MG63 (cell line): ENCODE measurements around the gene SYNDIG1. TPM values are rescaled to one million over a fixed set of nuclear protein-coding genes. Genes with fewer than 3 reads are reported as not detected.

ENCODE experiments used
- DNase-seq: peaks from one replicate; pipeline ENCODE4 v3.0.0-alpha.2; 2020
- H3K27me3 ChIP-seq: fragments of 250-450 bp; sonication (Bioruptor Pico); 2 replicates; pipeline ENCODE4 v1.5.1; 2020; ENCODE audit warnings: mild to moderate bottlenecking, moderate library complexity
- H3K36me3 ChIP-seq: fragments of 250-450 bp; sonication (Bioruptor Pico); 2 replicates; pipeline ENCODE4 v1.5.1; 2020; ENCODE audit warnings: mild to moderate bottlenecking, moderate library complexity
- H3K4me3 ChIP-seq: fragments of 250-450 bp; sonication (Bioruptor Pico); 2 replicates; pipeline ENCODE4 v1.5.1; 2020; ENCODE audit warnings: mild to moderate bottlenecking, moderate library complexity
- H3K9me3 ChIP-seq: fragments of 250-450 bp; sonication (Bioruptor Pico); 2 replicates; pipeline ENCODE4 v1.5.1; 2020; ENCODE audit warnings: mild to moderate bottlenecking, moderate library complexity
- total RNA-seq: library from RNA; depleted of rRNA; stranded (reverse); fragments of >200 nt; shearing (Covaris generic); gene quantifications from 2 replicates; pipeline ENCODE4 v1.2.3, GENCODE V29; 2014; ENCODE audit warnings: low replicate concordance

The SYNDIG1 gene
- total RNA-seq, 1 experiment from 2014 or later, result 0.33 TPM

DNA sequence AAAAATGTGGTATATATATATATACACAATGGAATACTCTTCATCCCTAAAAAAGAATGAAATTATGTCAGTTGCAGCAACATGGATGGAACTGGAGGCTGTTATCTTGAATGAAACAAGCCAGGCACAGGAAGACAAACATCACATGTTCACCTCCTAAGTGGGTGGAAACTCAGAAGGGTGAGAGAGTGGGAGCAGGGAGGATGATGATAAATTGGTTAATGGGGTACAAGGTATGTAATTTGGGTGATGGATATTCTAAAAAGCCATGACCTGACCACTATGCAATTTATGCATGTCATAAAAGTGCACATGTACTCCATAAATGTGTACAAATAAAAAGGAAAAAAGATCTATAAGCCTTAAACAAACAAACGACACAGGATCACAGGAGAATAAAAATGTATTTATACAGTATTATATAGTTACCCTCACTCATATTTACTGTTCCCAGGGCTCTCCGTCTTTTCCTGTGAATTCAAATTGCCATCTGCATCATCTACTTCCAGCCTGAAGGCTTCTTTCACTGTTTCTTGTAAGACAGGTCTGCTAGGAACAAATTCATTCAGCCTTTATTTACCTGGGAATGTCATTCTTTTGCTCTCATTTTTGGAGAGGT is 89.8 kb downstream of the SYNDIG1 start:
- Histone ChIP-seq H3K4me3 (no peak overlapping the region), H3K36me3 (no peaks in the 10 kb centered on the region), H3K9me3 (no peaks in the 10 kb centered on the region), H3K27me3 (0 out of 2 replicates have a peak, but pooled peaks cover 2% of the 10 kb centered on the region)
- no peak for DNase-seq

DNA sequence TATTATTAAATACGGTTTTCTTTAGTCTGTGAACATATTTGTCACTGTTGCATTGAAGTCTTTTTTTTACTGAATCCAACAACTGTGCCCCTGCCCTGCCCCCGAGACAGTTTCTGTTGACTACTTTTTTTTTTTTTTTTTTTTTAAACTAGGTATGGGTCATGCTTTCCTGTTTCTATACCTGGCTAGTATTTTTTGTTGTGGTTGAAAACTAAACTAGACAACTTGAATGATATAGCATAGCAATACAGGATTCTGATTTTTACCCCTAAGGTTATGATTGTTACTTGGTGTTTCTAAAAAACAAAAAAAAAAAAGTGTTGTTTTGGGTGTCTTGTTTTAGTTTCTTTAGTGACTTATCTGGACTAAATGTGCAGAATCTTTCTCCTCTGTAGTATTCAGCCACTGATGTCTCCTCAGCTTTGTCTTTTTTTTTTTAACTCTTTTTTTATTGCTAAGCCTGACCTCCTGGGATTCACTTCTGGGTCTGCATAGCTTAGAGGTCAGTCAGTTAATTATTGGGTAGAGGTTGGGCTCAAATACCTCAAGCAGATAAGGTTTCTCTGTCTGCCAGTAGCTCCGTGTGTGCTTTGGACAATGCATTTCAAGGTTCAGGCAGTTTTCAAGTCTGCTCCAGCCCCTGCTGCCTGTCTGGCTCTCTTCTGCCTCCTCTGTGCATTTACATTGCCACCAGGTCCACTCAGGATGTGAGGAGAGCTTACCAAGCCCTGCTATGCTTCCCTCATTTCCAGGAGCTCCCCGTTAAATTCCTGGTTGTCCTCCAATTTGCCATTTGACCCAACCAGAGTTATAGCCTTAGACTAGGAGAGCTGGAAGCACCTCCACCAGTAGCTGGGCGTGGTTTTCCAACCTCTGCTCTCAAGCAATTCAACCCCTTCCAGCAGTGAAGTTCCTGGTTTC is 91.4 kb downstream of the SYNDIG1 start:
- Histone ChIP-seq H3K4me3 (no peak overlapping the region), H3K27me3 (0 out of 2 replicates have a peak, but pooled peaks cover 2% of the 10 kb centered on the region), H3K9me3 (no peaks in the 10 kb centered on the region), H3K36me3 (no peaks in the 10 kb centered on the region)
- DNase-seq, result no peak

DNA sequence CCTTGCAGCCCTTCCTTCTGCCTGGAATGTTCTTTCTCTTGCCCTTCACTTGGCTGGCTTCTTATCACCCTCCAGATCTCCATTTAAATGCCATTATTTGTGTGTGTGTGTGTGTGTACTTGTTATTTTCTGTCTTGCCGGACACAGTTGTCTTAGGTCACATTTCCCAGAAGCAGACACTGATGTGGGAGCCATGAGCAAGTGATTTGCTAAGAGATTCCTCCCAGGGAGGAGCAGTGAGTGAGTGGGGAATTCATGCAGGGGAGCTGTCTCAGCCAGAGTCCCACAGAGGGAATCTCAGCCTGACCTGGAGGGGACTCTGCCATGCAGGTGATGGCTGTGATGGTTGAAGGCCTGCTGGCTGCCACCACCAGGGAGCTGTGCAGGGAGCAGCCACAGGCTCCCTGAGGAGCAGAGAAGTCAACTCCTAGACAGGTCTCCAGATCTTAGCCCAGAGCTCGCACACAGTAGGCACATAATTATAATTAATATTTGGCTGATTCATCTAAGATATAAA is 96.5 kb downstream of the SYNDIG1 start:
- no peak for DNase-seq
- H3K27me3 ChIP-seq, result no peaks in the 10 kb centered on the region
- no peak overlapping the region for H3K4me3 ChIP-seq
- H3K9me3 ChIP-seq, result no peaks in the 10 kb centered on the region
- no peaks in the 10 kb centered on the region for H3K36me3 ChIP-seq

DNA sequence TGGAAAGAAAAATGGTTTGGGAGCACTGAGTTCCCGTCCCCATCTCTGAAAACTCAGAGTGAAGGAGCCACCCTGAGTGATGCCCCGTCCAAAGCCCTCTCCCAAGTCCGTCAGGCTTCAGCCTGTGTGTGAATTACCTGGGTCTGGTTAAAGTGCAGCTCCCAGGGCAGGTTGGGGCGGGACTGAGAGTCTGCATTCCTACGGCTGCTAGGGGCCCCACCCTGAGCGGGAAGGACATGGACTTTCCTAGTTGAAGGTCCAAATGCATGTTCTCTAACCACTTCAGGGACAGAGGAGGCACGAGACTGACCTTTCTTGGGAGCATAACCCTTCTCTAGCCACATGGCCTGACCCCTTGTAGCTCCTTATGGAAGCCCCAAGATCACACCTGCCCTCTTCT is 97.2 kb downstream of the SYNDIG1 start:
- Histone ChIP-seq H3K27me3 (0 out of 2 replicates have a peak, but pooled peaks cover 2% of the 10 kb centered on the region), H3K36me3 (no peaks in the 10 kb centered on the region), H3K9me3 (no peaks in the 10 kb centered on the region), H3K4me3 (no peak overlapping the region)
- DNase-seq, result no peak

DNA sequence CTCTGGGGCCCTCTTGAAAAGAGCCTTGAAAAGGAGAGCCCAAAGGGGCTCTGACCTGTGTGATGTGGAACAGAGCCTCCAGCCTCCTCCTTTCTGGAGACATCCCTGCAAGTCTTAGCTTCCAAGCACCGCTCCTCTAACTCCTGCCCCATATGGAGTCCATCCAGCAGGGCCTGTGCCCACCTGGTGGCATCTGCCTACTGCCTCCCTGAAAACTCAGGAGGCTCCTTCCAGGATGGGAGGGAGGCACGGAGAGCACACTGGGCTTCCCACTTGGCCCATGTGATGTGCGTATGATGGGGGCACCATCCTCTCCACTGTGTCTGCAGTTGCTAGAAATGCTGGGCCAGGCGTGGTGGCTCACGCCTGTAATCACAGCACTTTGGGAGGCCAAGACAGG is 98.1 kb downstream of the SYNDIG1 start:
- H3K4me3 ChIP-seq, result no peak overlapping the region
- no peak for DNase-seq
- no peaks in the 10 kb centered on the region for H3K9me3 ChIP-seq
- no peaks in the 10 kb centered on the region for H3K36me3 ChIP-seq
- 0 out of 2 replicates have a peak, but pooled peaks cover 2% of the 10 kb centered on the region for H3K27me3 ChIP-seq

DNA sequence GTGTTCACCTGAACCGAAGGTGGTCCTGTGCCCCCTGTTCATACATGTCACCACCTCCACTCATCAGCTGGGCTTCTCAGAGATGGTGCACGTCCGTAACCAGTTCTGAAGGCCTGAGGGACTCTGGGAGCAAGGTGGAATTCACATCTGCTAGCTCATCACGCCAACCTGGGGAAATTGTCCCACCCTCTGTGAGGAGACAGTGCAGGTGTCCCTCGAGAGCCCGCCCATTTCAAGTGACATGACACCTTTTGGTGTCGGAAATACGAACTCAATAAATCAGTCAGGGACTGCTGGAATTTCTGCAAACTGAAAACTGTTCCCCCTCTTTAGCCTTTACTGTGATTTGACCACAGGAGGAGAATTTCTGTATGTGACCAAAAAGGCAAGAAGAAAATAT is 99.4 kb downstream of the SYNDIG1 start:
- Histone ChIP-seq H3K9me3 (no peaks in the 10 kb centered on the region), H3K36me3 (no peaks in the 10 kb centered on the region), H3K4me3 (no peak overlapping the region), H3K27me3 (0 out of 2 replicates have a peak, but pooled peaks cover 2% of the 10 kb centered on the region)
- DNase-seq, result no peak

DNA sequence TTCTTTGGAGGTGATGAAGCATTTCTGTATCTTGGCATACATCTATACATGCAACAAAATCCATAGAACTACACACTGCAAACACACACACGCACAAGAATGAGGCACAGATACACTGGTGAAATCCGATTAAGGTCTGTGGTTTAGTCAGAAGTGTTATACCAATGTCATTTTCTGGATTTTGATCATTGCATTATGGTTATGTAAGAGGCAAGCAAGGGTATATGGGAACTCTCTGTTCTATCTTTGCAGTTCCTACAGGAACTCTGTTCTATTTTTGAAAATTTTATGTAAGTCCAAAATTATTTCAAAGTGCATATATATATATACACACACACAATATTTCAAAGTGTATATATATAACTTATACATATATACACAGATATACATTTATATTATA is 101.7 kb downstream of the SYNDIG1 start:
- Histone ChIP-seq H3K36me3 (no peaks in the 10 kb centered on the region), H3K4me3 (no peak overlapping the region), H3K9me3 (no peaks in the 10 kb centered on the region), H3K27me3 (0 out of 2 replicates have a peak, but pooled peaks cover 2% of the 10 kb centered on the region)
- no peak for DNase-seq

DNA sequence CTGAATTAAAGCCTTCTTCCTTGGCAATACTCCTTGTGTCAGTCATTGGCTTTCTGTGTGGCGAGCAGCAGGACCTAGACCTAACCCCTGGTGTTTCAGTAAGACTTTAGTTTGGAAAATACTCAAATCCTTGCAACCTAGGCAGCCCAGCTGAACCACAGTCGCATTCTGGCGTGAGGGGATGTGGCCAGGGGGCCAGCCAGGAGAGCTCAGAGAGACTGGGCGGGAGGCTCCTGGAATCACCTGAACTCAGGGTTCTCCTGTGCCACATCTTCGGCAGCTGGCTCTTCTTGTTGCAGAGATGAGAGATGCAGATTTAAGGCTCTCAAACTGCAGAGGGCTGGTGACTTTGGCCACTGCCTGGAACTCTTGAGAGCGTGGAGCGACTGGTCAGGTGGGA is 102.7 kb downstream of the SYNDIG1 start:
- no peak for DNase-seq
- no peak overlapping the region for H3K4me3 ChIP-seq
- no peaks in the 10 kb centered on the region for H3K36me3 ChIP-seq
- H3K27me3 ChIP-seq, result 0 out of 2 replicates have a peak, but pooled peaks cover 2% of the 10 kb centered on the region
- no peaks in the 10 kb centered on the region for H3K9me3 ChIP-seq

DNA sequence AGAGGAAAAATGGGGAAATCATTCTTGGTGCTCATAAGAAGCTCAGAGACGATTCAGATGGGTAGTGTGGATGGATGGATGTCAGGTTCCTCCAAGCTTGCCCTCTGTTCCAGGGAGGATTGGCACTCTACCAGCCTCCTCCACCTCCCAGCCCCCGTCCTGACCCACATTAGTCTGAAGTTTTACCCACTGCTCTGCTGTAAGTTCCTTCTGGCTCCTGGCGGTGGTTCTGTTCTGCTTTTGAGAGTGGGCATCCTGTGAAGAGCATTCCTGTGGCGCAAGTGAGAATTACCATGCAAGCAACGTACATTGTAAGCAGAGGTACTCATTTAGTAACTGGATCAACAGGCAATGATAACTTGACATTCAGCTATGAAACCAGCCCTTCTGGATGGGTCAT is 103.4 kb downstream of the SYNDIG1 start:
- H3K36me3 ChIP-seq, result no peaks in the 10 kb centered on the region
- H3K27me3 ChIP-seq, result 0 out of 2 replicates have a peak, but pooled peaks cover 2% of the 10 kb centered on the region
- no peak overlapping the region for H3K4me3 ChIP-seq
- DNase-seq, result no peak
- no peaks in the 10 kb centered on the region for H3K9me3 ChIP-seq

DNA sequence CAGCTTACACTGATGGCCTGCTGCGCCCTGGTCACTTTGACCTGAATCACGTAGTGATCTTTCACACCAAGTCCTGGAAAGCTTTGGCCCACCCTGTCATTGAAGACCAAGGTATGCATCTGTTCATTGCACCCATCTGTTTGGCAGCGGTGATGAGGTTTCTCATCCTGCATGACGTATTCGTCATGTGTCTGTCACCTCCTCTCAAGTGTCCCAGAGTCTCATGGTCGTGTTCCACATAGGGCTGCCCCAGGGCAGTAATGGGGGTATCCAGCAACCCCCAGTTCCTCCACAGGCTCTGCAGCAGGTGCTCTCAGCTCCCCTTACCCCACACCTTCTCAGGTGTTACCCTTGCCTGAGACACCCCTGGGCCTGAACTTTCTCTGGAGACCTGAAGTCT is 104.1 kb downstream of the SYNDIG1 start:
- Histone ChIP-seq H3K36me3 (no peaks in the 10 kb centered on the region), H3K9me3 (no peaks in the 10 kb centered on the region), H3K27me3 (0 out of 2 replicates have a peak, but pooled peaks cover 2% of the 10 kb centered on the region), H3K4me3 (no peak overlapping the region)
- DNase-seq, result no peak

DNA sequence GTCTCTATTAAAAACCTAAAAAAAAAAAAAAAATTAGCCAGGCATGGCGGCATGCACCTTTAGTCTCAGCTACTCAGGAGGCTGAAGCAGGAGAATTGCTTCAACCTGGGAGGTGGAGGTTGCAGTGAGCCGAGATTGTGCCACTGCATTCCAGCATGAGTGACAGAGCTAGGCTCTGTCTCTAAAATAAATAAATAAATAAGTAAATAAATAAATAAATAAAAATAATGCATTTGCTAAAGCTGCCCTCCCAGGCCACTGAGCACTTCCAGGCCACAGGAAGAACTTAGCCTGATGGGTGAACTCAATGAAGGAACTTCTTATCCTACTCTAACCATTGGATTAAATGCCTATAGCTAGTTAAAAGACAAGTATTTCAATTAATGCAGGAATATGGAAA is 104.9 kb downstream of the SYNDIG1 start:
- Histone ChIP-seq H3K4me3 (no peak overlapping the region), H3K36me3 (no peaks in the 10 kb centered on the region), H3K27me3 (0 out of 2 replicates have a peak, but pooled peaks cover 2% of the 10 kb centered on the region), H3K9me3 (no peaks in the 10 kb centered on the region)
- no peak for DNase-seq

DNA sequence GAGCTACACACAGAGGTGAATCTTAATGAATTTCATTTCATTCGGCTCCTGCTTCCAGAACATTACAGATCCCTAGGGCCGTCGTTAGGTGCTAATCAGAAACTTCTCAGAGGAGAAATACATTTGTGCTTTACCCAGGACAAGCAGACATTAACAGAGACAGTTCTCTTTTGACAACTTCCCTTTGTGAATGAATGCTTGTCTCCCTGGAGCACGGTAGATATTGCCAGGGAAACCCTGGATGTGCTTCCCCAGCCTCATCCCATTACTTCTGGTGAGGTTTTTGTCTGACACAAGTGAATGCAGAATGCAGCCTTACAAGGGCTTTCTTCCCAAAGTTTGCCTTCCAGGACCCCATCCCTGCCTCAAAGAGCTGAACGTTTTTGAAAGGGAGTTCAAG is 105.4 kb downstream of the SYNDIG1 start:
- no peaks in the 10 kb centered on the region for H3K36me3 ChIP-seq
- no peak for DNase-seq
- H3K9me3 ChIP-seq, result no peaks in the 10 kb centered on the region
- H3K27me3 ChIP-seq, result 0 out of 2 replicates have a peak, but pooled peaks cover 2% of the 10 kb centered on the region
- H3K4me3 ChIP-seq, result no peak overlapping the region

DNA sequence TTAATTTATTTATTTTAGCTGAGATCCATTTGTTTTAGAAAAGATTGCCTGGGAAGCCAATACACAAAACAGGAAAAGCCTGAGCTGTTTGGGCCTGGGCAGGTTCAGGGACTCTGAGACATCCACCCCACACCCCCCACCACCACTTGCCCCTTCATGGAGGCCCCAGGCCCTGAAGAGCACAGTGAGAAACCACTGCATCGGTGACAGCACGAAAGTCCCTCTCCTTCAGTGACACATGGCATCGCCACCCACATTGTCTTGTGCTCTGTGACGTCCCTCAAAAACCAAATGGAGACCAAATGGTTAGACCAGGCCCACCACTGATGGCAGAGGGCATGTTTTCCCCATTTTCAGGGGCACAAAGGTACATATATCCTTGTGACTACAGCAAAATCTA is 106.4 kb downstream of the SYNDIG1 start:
- Histone ChIP-seq H3K9me3 (no peaks in the 10 kb centered on the region), H3K27me3 (0 out of 2 replicates have a peak, but pooled peaks cover 2% of the 10 kb centered on the region), H3K4me3 (no peak overlapping the region), H3K36me3 (no peaks in the 10 kb centered on the region)
- no peak for DNase-seq

DNA sequence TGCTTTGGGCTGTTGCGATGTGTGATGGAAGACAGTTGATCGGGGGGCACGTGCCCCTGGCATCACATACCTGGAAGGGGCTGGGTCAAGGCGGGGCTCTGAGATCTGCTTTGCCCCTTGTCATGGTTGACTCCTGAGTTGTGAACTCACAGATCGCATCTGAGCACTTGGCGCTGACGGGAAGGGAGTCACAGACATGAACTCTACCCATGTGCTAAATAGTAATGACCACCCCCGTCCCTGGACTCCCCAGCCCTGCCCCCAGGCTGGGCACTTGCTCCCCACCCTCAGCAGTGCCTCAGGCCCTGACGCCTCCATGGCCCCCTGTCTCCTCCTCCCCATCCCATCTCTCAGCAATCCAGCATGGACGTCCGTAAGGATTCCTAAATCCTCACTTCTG is 107.0 kb downstream of the SYNDIG1 start:
- Histone ChIP-seq H3K27me3 (no peaks in the 10 kb centered on the region), H3K4me3 (no peak overlapping the region), H3K9me3 (no peaks in the 10 kb centered on the region), H3K36me3 (no peaks in the 10 kb centered on the region)
- DNase-seq, result no peak

DNA sequence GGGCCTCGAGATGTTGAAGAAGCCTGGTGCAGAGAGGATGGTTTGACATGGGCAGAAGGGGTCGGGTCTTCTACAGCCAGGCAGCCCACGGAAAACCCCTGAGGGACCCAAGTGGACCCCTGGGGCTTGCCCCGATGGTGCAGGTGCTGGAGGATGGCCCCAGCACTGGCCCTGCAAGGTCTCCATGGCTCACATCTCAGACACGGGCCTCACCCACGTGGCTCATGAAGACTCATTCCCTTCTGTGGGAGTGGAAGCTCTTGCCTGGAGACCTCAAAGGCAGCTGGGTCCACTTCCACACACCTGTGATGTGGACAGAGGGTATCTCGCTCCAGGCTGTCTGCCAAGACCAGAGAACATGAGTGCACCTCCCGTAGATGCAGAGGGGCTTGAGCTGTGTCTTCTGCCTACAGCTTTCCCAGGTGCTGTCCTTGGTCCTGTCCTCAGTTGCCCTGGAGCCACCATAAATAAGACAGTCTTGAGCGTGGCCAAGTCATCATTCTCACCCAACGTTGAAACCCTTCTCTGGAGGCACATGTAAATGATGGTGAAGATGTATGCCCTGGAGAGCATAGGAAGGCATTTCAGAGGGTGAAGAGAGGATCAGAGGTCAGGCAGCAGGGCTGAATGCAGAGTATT is 108.0 kb downstream of the SYNDIG1 start:
- Histone ChIP-seq H3K9me3 (no peaks in the 10 kb centered on the region), H3K36me3 (no peaks in the 10 kb centered on the region), H3K4me3 (no peak overlapping the region), H3K27me3 (no peaks in the 10 kb centered on the region)
- no peak for DNase-seq

DNA sequence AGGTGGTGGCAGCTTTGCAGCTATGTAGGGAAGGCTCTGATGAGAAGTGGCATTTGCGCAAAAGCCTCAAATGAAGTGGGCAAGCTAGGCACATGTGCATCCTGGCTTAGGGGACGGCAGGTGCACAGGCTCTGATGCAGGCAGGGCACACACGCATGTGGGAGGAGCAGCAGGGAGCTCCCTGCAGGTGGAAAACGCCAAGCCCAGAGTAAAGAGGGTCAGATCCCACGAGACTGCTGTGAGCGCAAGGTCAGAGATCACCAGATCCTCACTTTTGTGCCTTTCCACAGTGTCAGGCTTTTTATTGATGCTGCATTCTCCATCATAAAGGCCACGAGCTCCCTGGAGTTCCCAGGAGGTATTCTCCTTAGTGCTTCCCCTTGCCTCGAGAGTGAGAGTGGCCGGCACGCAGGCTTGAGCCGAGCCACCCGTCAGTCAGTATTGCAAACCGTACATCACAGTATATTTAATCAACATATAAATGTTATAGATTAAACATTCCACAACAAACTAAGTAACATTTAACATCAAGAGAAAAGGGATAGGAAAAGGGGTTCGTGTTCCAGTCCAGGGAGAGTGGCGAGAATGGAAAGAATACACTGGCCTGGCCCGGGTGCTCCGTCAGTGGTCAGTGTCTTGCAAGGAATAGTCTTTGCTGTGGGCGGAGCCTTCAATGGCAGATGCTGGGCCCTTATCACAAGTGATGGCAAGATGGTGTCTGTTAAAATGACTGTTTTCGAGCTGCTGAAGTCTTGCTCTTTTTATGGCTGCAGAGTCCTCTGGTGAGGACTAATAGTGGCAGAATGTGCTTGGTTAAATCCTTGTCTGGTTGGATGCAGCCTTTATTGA is 109.4 kb downstream of the SYNDIG1 start:
- Histone ChIP-seq H3K27me3 (no peaks in the 10 kb centered on the region), H3K9me3 (no peaks in the 10 kb centered on the region), H3K4me3 (no peak overlapping the region), H3K36me3 (no peaks in the 10 kb centered on the region)
- no peak for DNase-seq
